MM.1S (cell line): ENCODE data around the gene PPIB.

Source experiments
- EZH2 ChIP-seq: fragments of 300-600 bp; sonication (generic); optimal IDR thresholded peaks from 2 replicates; pipeline ENCODE3; 2017; ENCODE audit warnings: low read depth, mild to moderate bottlenecking, antibody characterized with exemption, low read length, mixed read lengths
- TF ChIP-seq, protein P1 (sequence below): fragments of 300-600 bp; sonication (generic); IDR thresholded peaks from 2 replicates; pipeline ENCODE4 v1.5.1; 2016; ENCODE audit warnings: antibody characterized with exemption, low read length, mixed read lengths

DNA sequence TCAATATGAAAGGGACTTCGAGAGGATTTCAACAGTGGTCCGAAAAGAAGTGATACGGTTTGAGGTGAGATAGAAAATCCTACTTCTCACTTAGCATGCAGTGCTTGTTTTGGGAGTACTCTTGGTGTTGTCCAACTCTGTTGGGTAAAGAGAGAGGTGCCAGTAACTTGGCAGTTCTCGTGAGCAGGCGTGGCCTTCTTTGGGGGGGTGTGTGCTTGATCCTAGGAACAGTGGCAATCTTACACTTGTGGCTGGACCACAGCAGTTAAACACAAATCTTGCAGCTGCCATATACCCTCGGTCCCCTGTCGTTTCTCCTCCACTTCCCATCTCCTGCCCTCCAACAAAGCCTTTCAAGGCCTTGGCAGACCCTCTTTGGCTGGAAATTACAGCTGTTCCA lies 26.5 kb downstream of the PPIB start:
- TF ChIP-seq, protein P1, sequence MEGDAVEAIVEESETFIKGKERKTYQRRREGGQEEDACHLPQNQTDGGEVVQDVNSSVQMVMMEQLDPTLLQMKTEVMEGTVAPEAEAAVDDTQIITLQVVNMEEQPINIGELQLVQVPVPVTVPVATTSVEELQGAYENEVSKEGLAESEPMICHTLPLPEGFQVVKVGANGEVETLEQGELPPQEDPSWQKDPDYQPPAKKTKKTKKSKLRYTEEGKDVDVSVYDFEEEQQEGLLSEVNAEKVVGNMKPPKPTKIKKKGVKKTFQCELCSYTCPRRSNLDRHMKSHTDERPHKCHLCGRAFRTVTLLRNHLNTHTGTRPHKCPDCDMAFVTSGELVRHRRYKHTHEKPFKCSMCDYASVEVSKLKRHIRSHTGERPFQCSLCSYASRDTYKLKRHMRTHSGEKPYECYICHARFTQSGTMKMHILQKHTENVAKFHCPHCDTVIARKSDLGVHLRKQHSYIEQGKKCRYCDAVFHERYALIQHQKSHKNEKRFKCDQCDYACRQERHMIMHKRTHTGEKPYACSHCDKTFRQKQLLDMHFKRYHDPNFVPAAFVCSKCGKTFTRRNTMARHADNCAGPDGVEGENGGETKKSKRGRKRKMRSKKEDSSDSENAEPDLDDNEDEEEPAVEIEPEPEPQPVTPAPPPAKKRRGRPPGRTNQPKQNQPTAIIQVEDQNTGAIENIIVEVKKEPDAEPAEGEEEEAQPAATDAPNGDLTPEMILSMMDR, result no peak
- no peak for TF ChIP-seq EZH2
